Fibroblast of skin of right quadriceps (primary cell): ENCODE data around the gene DOC2A.

Source experiments
- DNase-seq: peaks from one replicate; pipeline ENCODE4 v3.0.0-alpha.2; 2013

Gene DOC2A

DNA sequence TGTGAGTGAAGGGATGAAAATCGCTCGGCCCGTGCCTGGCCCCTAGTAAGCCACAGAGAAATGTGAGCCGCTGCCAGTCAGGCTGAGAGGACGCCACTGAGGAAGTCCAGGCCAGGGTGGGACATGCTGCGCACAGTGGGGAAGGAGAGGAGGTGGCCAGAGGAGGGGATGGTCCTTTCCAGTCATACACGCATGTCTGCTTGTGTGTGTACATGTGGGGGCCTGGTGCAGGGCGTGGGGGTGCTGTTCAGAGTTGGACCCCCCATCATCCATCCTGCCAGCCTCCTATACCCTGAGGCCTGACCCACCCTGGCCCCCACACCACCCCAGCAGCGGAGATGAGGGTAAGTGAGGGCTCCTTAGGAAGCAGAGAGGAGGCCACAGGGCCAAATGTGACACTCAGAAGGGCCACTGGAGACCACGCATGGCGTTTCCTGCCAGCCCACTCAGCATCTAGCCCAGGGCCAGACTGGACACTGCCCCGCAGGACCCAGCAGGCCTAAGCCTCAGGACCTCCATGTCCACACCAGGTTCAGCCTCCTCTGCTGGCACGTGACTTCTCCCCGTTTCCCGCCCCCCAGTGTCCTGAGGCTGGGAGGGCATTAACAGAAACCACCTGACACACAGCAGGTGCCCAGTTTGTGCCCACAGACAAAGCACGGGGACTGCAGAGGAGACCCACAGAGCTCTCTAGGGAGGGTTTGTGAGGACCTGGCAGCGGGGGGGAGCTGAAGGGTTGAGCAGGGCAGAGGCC, 7.0 kb downstream of the DOC2A start:
- DNase-seq: no peak

DNA sequence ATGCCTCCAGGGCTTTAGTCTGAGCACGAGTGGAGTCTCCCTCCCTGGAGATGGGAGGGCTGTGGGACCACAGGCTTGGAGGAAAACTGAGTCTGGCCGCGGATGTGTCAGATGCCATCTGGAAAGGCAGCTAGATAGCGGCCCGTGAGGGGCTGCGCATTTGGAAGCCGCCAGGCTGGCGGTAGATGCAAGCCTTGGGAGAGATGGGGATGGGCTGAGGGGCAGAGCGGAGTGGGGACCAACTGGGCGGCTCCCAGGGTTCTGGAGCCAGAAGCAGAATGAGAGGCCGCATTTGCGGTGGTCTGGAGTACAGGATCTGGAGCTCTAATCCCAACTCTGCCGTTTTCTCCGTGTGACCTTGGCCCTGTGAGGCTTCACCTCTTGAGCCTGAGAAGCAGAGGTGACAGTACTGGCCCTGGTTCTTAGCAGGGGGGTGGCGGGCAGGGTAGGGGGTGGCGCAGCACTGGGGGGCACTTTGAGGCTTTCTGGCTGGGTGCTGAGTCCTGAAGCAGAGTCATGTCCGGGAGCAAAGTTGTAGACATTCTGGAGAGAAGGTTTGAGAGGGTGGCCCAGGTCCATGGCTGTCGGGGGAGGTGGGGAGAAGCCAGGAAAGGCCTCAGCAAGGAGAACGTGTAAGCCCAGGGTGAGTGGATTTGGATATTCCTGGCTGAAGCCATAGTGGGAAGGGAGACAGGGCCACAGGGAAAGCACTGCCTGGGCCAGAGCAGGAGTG, 8.0 kb downstream of the DOC2A start:
- no peak for DNase-seq

DNA sequence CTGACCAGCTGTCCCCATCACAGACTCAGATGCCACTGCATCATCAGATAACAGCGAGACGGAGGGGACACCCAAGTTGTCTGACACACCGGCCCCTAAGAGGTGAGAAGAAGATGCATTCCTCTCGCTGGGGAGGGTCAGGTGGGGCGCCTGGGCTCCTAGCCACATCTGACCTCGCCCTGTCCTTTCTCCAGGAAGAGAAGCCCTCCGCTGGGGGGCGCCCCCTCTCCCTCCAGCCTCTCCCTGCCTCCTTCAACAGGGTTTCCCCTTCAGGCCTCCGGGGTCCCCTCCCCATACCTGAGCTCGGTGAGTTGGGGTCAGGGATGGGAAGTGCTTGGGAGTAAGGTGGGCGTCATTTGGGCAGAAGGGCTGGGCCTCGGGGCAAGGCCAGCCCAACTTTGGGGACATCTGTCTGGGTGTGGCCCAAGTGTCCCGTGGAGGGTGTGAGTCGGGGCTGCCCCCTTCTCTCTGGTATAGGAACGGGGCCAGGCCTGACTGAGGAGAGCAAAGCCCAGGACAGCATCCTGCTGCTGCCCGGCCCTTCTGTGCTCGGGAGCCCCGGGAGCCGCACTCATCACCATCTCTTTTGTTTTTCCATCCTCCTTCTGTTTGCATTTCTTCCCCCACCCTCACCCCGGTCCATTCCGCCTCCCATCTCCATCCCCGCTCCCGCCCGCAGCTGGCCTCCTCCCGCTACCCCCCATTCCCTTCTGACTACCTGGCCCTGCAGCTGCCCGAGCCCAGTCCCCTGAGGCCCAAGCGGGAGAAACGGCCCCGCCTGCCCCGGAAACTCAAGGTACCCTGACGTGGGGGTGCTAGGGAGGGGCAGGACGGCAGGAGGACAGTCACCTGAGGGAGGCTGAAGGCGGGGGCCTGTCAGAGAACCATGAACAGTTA, 9.8 kb downstream of the DOC2A start:
- no peak for DNase-seq

DNA sequence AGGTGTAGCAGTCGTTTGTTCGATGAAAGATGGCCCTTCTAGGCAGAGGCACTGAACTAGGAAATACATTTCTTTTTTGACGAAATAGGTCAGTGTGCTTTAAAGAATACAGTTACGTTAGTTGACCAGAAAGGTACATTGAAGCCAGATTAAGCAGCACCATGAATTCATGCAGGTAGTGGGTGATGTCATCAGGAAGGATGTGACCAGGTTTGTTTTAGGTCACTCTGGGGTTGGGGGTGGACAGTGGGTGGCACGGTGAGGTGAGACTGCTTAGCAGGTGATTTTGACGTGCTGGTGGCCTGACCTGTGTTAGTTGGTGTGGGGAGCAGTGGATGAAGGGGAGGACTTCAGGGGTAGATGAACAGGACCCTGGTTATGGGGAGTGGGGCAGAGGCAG, 11.2 kb downstream of the DOC2A start:
- no peak for DNase-seq

DNA sequence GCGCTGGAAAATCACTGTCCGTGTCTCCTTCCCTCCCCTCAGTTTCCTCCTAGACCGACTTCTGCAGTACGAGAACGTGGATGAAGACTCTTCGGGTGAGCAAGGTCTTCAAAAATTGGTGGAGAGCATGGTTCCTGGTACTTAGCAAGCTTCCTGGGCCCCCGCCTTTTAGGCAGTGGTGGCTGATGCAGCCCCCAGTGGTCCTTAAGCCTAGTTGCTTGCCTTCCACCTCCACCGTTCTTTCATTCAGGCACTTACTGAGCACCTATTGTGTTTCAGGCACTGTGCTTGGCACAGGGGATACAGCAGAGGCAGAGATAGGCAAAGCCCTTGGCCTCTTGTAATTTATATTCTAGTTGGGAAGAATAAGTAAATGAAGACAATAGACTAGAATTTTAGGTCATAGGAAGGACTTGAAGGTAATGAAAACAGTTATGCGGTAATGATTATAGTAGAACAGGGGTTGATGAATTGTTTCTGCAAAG, 14.0 kb downstream of the DOC2A start:
- DNase-seq: no peak

DNA sequence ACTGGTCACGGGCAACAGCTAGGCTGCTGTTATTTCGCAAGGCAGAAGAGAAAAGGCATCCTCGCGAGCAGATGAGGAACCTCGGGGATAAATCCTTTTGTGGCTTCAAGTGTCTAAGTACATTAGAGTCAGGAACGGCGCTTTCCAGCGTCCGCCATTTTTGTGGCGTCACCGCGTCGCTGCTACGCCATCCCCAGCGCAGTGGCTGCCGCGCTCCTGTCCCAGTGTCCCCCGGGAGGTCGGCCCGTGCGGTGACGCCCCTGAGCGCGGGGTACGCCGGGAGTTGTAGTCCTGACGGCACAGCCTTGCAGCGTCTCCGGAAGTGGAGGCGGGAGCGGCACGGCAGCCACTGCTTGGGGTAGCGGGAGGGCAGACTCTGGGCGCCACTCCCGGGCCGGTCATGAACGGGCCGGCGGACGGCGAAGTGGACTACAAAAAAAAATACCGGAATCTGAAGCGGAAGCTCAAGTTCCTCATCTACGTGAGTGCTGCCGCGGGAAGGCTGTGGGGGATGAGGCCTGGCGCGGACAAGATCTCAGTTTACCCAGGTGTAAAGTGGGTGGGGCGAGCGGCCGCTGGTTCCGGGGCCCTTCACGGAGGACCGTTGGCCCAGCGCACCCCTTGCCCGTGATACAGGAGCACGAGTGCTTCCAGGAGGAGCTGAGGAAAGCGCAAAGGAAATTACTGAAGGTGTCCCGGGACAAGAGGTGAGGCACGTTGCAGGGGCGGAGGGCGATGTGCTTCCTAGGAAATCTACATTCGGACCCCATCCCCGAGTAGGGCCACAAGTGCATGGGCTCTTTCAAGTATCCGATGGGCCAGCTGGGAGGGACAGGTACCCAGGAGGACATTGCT, 14.7 kb downstream of the DOC2A start, which contains the start of gene INO80E:
Gene INO80E (plus strand): TSS at position 331 of the 855 bp plus-strand sequence. CDS start 70 bp downstream, at position 401.
- peak; percentile 95 for DNase-seq

DNA sequence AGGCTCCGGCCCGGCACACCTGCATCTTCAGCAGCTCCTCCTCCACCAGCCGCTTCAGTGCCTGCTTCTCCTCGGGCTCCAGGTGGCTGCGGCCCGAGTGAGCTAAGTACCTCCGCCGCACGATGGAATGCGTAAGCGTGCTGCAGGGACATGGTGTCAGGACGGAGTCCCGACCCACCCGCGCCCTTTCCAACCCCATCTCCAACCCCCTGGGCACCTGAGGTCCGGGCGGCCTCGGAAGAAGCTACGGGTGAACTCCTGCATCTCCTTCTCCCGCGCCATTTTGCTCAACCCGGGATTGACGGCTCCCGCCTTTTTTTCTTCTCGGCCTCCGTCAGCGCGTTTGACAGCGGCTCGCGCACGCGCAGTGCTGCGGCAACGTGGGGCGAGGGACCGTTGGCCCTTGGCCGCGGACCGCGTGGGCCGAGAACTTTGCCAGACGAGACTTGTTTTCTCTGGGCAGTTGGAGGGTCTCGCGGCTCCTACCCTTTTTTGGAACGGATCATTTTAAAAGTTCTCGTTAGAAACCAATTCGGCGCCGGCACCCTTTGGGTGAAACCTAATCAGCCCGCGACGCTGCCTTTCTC, 15.4 kb downstream of the DOC2A start, which contains the start of gene HIRIP3:
Gene HIRIP3 (minus strand): TSS at position 294 of the 587 bp plus-strand sequence. CDS start 12 bp downstream, at position 282.
- peak; percentile 82 for DNase-seq

DNA sequence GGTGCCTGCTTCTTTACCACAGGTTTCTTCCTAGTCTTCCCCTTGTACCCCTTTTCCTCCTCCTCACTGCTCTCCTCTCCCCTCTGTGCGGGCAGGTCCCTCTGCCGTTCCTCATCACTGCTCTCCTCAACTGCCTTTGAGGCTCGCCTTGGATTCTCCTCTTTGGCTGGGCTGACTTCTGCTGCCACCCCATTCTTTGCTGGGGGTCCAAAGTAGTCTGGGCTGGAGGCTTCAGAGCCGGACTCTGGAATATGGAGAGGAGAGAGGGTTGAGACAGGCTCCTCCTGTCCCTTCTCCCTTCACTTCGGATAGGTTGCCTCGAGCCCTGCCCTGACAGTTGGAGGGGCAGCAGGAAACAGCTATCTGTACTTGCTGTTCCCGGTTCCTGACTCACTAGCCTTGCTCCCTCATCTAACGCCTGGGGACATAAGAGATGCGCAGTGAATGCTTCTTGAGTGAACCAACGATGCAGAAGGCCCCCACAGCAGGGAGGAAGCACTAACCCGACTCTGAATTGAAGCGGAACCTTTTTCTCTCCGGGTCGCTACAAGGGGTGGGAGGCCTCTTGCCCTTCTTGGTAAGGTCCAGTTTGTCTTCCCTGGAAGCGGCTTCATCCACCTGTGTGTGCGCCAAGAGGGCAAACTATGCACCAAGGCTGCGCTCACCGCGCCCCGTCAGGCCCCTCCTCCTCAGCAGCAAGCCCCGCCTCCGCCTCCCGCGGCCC, 16.1 kb downstream of the DOC2A start:
- DNase-seq: peak; percentile 47

DNA sequence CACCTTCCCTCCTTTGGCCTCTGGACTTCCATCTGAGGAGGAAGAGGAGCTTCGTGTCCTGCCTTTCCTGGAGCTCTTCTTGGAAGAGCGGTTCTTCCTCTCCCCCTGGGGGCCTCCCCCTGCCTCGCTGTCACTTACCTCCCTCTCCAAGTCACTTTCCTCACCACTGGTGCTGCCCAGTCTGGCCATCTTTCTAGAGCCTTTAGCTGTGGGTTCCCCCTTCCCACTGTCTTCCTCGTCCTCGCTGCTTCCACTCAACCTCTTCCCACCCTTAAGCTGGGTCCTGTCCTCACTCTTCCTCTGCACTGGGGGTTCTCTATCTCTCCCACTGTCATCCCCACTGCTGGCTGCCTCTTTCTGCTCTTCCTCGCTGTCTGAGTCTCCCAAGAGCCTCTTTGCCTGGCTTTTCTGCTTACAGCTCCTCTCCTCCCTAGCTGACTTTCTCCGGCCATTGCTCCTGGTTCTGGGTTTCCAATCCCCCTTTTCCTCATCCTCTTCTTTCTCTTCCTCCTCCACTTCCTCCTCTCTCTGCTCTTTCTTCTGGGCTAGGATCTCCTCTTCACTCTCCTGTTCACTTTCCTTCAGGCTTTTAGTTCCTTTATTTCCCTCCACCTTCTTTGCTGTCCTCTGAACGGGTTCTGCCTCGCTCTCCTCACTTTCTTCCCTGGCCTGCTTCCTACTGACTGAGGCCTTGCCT, 16.8 kb downstream of the DOC2A start:
- no peak for DNase-seq

DNA sequence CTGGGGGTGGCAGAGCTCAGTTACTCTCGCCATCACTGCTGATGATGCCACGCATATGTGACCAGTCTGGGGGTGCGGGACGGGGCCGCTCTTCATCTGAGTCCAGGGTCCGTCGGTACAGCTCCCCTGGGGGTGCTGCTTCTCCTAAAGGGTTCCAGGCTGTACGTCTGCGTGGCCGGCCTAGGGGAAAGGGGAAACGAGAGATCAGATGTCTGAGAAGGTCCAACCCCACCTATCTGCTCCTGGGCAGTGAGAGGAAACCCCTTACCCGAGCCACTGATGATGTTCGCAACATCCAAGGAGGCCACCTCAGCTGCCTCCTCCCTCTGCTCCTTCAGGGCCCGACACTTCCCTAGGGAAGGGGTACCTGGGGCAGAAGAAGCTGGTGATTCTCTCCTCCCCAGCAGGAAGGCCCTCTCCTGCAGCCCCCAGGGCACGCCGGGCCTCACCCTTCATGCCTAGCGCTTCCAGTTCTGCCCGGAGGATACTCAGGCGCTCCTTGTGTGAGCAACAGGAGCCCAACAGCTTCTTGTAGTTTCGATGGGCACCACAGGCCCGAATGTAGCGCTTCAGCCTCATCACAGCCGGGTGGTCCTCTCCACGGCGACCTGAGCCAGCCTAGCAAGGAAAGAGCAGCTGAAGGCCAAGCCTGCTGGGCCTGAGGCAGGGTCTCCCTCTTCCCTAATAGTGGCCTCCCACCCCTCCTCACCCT, 17.5 kb downstream of the DOC2A start:
- no peak for DNase-seq

DNA sequence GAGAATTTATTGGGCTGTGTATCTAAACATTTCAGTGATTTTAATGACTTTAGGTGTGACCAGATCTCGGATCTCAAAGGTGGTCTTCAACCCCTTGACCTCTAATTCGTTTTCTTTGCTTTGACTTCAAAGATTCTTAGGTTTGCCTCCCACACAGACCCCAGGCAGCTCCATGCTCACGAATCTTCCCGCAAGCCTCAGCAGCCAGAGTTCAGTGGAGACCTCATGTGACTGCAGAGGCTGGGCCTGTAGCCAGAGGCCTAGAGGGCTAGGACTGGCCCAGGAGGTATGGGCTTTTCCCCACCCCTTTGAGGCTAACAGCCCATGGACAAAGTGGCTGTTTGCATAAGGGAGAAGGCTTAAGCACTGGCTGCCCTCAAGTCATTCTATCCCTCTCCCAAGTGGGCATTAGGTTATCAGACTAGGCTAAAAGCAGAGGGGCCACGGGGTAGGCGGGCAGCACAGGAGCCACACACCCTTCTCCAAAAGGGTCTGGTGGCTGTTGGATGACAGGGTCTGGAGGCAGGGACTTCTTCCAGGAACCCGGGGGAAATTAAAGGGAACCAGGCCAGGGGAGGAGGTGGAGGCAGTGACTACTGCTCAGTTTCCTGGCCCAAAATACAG, 18.4 kb downstream of the DOC2A start:
- no peak for DNase-seq

DNA sequence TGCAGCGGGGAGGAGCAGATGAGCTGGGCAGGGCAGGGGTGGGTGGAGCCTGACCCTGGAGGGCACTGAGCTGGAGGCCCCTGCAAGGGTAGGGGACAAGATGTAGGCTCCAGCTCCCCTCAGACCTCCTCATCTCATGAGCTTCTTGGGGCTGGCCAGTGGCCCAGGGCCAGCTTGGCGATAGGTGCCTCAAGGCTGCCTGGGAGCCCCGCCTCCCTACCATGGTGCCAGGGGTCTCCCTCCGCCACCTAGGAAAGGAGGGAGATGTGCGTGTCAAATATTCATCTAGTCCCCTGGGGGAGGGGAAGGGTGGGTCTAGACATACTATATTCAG, 19.3 kb downstream of the DOC2A start:
- no peak for DNase-seq

DNA sequence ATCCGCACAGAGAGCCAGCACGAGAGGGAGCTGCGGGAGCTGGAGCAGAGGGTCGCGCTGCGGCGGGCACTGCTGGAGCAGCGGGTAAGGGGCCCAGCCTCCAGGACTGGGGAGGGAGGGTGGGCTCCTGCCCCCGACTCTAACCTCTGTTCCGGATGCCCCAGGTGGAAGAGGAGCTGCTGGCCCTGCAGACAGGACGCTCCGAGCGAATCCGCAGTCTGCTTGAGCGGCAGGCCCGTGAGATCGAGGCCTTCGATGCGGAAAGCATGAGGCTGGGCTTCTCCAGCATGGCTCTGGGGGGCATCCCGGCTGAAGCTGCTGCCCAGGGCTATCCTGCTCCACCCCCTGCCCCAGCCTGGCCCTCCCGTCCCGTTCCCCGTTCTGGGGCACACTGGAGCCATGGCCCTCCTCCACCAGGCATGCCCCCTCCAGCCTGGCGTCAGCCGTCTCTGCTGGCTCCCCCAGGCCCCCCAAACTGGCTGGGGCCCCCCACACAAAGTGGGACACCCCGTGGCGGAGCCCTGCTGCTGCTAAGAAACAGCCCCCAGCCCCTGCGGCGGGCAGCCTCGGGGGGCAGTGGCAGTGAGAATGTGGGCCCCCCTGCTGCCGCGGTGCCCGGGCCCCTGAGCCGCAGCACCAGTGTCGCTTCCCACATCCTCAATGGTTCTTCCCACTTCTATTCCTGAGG, 19.8 kb downstream of the DOC2A start:
- DNase-seq: no peak

DNA sequence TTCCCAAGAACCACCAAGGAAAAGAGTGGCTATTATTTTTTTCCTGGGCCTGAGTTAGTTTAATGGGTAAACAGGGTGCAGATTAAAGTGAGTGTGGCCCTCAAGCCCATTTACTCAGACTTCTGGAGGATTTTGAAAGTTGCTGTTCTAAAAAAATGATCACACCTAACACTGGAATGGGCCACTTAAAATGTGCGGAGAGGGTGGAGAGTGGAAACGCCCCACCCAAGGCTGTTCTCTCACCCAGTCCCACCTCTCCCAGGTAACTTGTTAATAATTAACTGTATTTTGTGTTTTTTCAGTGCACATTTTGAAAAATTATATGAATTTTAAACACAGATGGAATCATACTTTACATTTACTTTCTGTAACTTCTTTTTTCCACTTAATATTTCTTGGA, 20.8 kb downstream of the DOC2A start:
- DNase-seq: no peak

DNA sequence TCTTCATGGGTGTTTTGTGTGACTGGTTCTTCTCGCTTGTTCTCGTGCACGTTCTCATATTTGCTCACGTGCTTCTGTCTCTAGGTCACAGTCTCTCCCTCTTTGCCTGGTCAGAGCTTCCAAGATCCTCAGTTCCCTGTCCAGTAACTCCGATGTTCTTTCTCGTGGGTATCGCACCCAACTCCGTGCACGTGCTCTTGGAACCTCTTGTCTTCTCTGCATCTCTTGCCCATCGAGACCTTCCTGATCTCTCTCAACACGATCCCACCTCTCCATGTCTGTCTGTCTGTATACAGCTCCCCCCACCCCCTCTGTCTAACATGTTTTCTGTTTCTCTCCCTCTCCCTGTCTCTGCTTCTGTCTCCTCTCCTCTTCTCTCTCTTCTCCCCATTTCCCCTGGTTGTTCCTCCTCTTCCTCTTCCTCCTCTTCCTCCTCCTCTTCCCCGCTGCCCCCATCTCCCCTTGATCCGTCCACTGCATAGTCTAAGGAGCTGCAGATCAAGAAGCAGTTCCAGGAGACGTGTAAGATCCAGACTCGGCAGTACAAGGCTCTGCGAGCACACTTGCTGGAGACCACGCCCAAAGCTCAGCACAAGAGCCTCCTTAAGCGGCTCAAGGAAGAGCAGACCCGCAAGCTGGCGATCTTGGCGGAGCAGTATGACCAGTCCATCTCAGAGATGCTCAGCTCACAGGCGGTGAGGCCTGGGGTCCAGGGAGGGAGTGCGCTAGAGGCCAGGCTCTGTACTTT, 21.5 kb downstream of the DOC2A start:
- no peak for DNase-seq

DNA sequence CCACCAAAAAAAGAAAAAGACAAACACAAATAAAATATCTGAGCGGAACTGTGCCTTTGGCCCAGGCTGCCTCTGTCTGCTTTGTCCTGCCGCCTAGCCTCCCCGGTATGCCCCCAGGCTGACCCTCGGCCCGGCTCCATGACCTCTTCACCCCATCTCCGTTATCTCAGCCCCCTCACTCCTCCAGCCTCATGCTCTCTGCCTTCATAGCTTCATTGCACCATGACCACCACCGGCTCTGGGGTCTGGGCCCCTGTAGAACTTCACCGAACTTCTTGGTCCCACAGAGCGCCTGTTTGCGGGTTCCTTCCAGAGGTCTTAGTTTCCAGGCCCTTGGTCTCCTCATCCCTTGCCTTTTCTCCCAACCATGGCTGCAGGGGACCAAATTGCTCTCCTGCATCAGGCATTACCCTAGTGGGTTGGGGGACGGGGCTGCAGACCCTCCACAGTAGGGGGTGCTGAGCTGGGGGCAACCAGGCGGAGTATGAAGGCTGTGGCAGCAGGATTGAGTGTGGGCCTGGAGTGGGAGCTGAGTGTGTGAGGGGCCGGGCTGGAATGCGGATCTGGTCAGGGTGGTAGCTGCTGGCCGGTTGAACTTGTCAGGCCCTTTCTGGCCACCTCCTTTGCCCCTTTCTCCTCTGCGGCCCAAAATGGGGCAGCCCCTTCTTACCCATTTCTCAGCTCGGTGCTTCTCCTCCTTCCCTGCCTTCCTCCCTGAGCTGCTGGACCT, 22.3 kb downstream of the DOC2A start:
- no peak for DNase-seq
